K562 (cell line): ENCODE data around the gene SMIM8. TPM values are rescaled to one million over a fixed set of nuclear protein-coding genes. Genes with fewer than 3 reads are reported as not detected.

Source experiments
- ATAC-seq: fragments of 200-7000 bp; cut with Tn5 transposase; 3 replicates; pipeline ENCODE4 v1.9.1; 2020; ENCODE audit warnings: moderate library complexity
- BruUV-seq: library from RNA; stranded (reverse); fragments of 400-500 nt; replicated peaks from 2 replicates; lab custom pipeline; 2021; lab: Mats Ljungman, UMichigan
- CTCF ChIA-PET: fragments of 300-600 bp; formaldehyde crosslinking; extraction: SDS; loops from one replicate; lab custom pipeline; 2021; ENCODE audit warnings: low intra/inter-chr PET ratio; lab: Yijun Ruan, JAX
- POLR2A ChIA-PET: fragments of 300-600, 350-650 bp; sonication (Branson Sonifier 250); formaldehyde crosslinking; extraction: SDS; loops from one replicate; lab custom pipeline; 2021; ENCODE audit warnings: antibody characterized with exemption, inconsistent platforms; lab: Yijun Ruan, JAX
- DNase-seq, 4 experiments: peaks; one replicate each; pipeline versions ENCODE4 v3.0.0 to v3.0.0-alpha.2; 2011 to 2018; ENCODE audit warnings: low spot score in 3 of 4, mixed read lengths in 3 of 4; ENCODE audit errors: extremely low read depth in 1 of 4
- FAIRE-seq: peaks from 2 replicates; lab custom pipeline; 2011; peaks lifted over from hg19 to GRCh38; lab: Jason Lieb, UNC
- H2AFZ ChIP-seq: 2 replicates; pipeline ENCODE4 v1.6.0; 2011; ENCODE audit warnings: low read depth, low read length, control low read depth, inconsistent platforms
- H3K27ac ChIP-seq: fragments of 200-600 bp; 3 replicates; pipeline ENCODE4 v1.8.0; 2011; ENCODE audit warnings: low read depth, mild to moderate bottlenecking, control low read depth, inconsistent platforms, low read length, moderate library complexity, mixed read lengths; ENCODE audit errors: extremely low read depth
- H3K27me3 ChIP-seq, 2 experiments: fragments of 300-600 bp in 1 of 2; 2 replicates in 1 of 2; 3 replicates in 1 of 2; pipeline versions ENCODE4 v1.6.0 to v1.8.0; 2011; ENCODE audit warnings: inconsistent platforms in 2 of 2, low read length in 2 of 2, mild to moderate bottlenecking in 1 of 2, mixed read lengths in 1 of 2, moderate library complexity in 1 of 2; ENCODE audit not compliant: control insufficient read depth in 2 of 2, insufficient read depth in 2 of 2
- H3K36me3 ChIP-seq: fragments of 300-600 bp; 3 replicates; pipeline ENCODE4 v1.8.0; 2011; ENCODE audit warnings: mild to moderate bottlenecking, low read length, inconsistent platforms; ENCODE audit not compliant: control insufficient read depth, insufficient read depth
- H3K4me1 ChIP-seq, 2 experiments: fragments of 200-600 bp in 1 of 2; replicated peaks in 1 of 2; 2 replicates in 1 of 2; 3 replicates in 1 of 2; pipeline versions ENCODE4 v1.5.1 to v1.8.0; 2011; ENCODE audit warnings: inconsistent platforms in 2 of 2, low read length in 2 of 2, mild to moderate bottlenecking in 1 of 2, mixed read lengths in 1 of 2, moderate library complexity in 1 of 2; ENCODE audit not compliant: control insufficient read depth in 2 of 2, insufficient read depth in 2 of 2
- H3K4me2 ChIP-seq: 2 replicates; pipeline ENCODE4 v1.6.1; 2011; ENCODE audit warnings: low read length, control low read depth, inconsistent platforms, mixed read lengths; ENCODE audit not compliant: insufficient read depth
- H3K4me3 ChIP-seq: fragments of 200-600 bp; sonication (generic), shearing (Covaris generic); 2 replicates; pipeline ENCODE4 v1.5.1; 2016; ENCODE audit warnings: control low read depth, inconsistent platforms
- H3K79me2 ChIP-seq: fragments of 200-600 bp; 3 replicates; pipeline ENCODE4 v1.8.0; 2011; ENCODE audit warnings: low read length, inconsistent platforms; ENCODE audit not compliant: control insufficient read depth, insufficient read depth
- H3K9ac ChIP-seq, 2 experiments: 2 replicates each; pipeline versions ENCODE4 v1.6.0 to v1.6.1; 2011; ENCODE audit warnings: low read depth in 2 of 2, low read length in 2 of 2, control low read depth in 1 of 2, inconsistent platforms in 1 of 2, mild to moderate bottlenecking in 1 of 2, mixed read lengths in 1 of 2; ENCODE audit not compliant: insufficient read depth in 1 of 2
- H3K9me1 ChIP-seq: one replicate; pipeline ENCODE4 v1.6.0; 2011; ENCODE audit warnings: inconsistent platforms, mild to moderate bottlenecking, low read length, moderate library complexity; ENCODE audit not compliant: control insufficient read depth, insufficient read depth
- H3K9me3 ChIP-seq: replicated peaks from 2 replicates; pipeline ENCODE4 v1.5.1; 2011; ENCODE audit warnings: low read depth, low read length, inconsistent platforms; ENCODE audit not compliant: control insufficient read depth, insufficient read depth
- H4K20me1 ChIP-seq: replicated peaks from 2 replicates; pipeline ENCODE4 v1.6.1; 2011; ENCODE audit warnings: low read length, inconsistent platforms, mixed read lengths; ENCODE audit not compliant: control insufficient read depth, insufficient read depth
- ELF4 ChIP-seq: fragments of 450-650 bp; formaldehyde crosslinking; IDR thresholded peaks from 2 replicates; pipeline ENCODE4 v1.4.0; 2022; ENCODE audit warnings: missing genetic modification characterization
- GABPA ChIP-seq: fragments of 200-800 bp; sonication (Bioruptor generic); conservative IDR thresholded peaks from 2 replicates; pipeline ENCODE4 v1.6.1; 2016; ENCODE audit warnings: low read depth, missing genetic modification characterization, missing compliant biosample characterization
- HNRNPH1 ChIP-seq: fragments of 200-400 bp; formaldehyde crosslinking; optimal IDR thresholded peaks from 2 replicates; pipeline ENCODE3; 2017; ENCODE audit warnings: low read depth, mild to moderate bottlenecking, low read length, moderate library complexity
- LARP7 ChIP-seq: fragments of 450-650 bp; IDR thresholded peaks from 2 replicates; pipeline ENCODE4 v1.6.1; 2016
- MAFK ChIP-seq: IDR thresholded peaks from 2 replicates; pipeline ENCODE4 v1.6.1; 2011; ENCODE audit warnings: low read length, improper control_type of control experiment
- MCM2 ChIP-seq: fragments of 450-650 bp; IDR thresholded peaks from 2 replicates; pipeline ENCODE4 v1.6.1; 2017; ENCODE audit warnings: low read depth, mild to moderate bottlenecking
- NCOA6 ChIP-seq: fragments of 450-650 bp; IDR thresholded peaks from 2 replicates; pipeline ENCODE4 v1.6.1; 2017; ENCODE audit warnings: mild to moderate bottlenecking
- RBM14 ChIP-seq: fragments of 200-400 bp; formaldehyde crosslinking; IDR thresholded peaks from 2 replicates; pipeline ENCODE4 v1.6.1; 2018; ENCODE audit warnings: low read depth, mild to moderate bottlenecking, low read length, moderate library complexity, borderline replicate concordance; ENCODE audit not compliant: insufficient read depth
- SMAD3 ChIP-seq: fragments of 450-650 bp; formaldehyde crosslinking; conservative IDR thresholded peaks from 2 replicates; pipeline ENCODE4 v1.4.0; 2020; ENCODE audit warnings: mild to moderate bottlenecking
- ZNF695 ChIP-seq: fragments of 450-650 bp; formaldehyde crosslinking; IDR thresholded peaks from 2 replicates; pipeline ENCODE4 v1.4.0; 2020; ENCODE audit warnings: mild to moderate bottlenecking, moderate library complexity
- WGBS: fragments of 100-300 bp; shearing (Covaris generic); methylation state at CpG from one replicate; pipeline ENCODE4 v1.1.6; 2016; ENCODE audit warnings: low coverage, mixed read lengths; ENCODE audit not compliant: insufficient coverage; ENCODE audit errors: missing lambda C conversion rate; 5-methylcytosine and 5-hydroxymethylcytosine counted together
- in situ Hi-C: fragments of 300-500 bp; cut with MboI; formaldehyde crosslinking; loops from 4 replicates; pipeline ENCODE4 v1.15.0; 2018; ENCODE audit warnings: inconsistent platforms, mixed read lengths
- intact Hi-C: fragments of 100-400 bp; cut with micrococcal nuclease; formaldehyde crosslinking; loops from 2 replicates; pipeline ENCODE4 v1.14.2; 2022
- polyA plus RNA-seq, 8 experiments: library from polyadenylated mRNA; depleted of rRNA in 4 of 8; stranded (reverse) in 5 of 8; unstranded in 3 of 8; fragments of >200 nt; fragmentation: Nextera tagmentation in 2 of 8; fragmentation: Illumina TruSeq in 1 of 8; extraction: Ambion mirVana in 2 of 8; extraction: Trizol in 1 of 8; gene quantifications; 2 replicates each; pipeline versions ENCODE4 v1.2.1 to v1.2.3, GENCODE V29; 2011 to 2014; ENCODE audit warnings: inconsistent platforms in 1 of 8, missing spikeins in 1 of 8
- total RNA-seq, 7 experiments: library from RNA; depleted of rRNA in 6 of 7; stranded (reverse); fragments of >200 nt in 6 of 7; fragmentation: Illumina TruSeq in 2 of 7; extraction: Trizol in 2 of 7; gene quantifications; 2 replicates each; pipeline versions ENCODE4 v1.2.1 to v1.2.3, GENCODE V29; 2011 to 2021; ENCODE audit warnings: low replicate concordance in 1 of 7
- TF ChIP-seq, protein P1 (sequence below), 2 experiments: fragments of 450-650 bp; conservative IDR thresholded peaks; 2 replicates each; pipeline ENCODE4 v1.6.1; 2017; ENCODE audit warnings: mild to moderate bottlenecking in 2 of 2, moderate library complexity in 2 of 2
- TF ChIP-seq, protein P2 (sequence below): sonication (generic); formaldehyde crosslinking; IDR thresholded peaks from 2 replicates; pipeline ENCODE4 v1.8.1; 2023; ENCODE audit warnings: missing genetic modification reagents, mild to moderate bottlenecking, borderline replicate concordance
- TF ChIP-seq, protein P3 (sequence below): sonication (generic); formaldehyde crosslinking; IDR thresholded peaks from 2 replicates; pipeline ENCODE4 v1.8.0; 2023; ENCODE audit warnings: mild to moderate bottlenecking, missing genetic modification reagents

SMIM8 gene
- total and polyA plus RNA-seq, 9 of the 15 experiments (the other 6 are each of a cell fraction or from before 2014, with no cell fraction given), result 8.3 to 53.7 (median 15.1) TPM

DNA sequence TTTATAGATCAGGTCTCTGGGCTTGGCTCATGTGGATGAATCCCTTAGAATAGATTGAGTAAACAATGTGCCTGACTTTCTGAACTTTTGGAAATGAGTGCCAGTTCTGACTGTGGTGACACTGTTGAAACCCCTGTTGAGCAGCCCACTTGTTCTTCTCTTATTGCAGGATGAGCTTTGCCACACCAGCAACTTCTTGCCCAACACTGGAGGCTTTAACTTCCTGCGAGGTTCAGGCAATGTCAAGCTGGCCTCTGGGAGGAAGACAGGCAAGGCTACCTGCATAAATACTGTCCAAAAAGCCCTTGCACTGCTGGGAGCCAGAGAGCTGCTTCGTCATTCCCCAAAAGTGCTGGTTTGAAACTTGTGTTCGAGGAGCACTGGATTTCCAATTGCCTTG lies 32.8 kb upstream of the SMIM8 start:
- Histone ChIP-seq H3K27ac (no peak overlapping the region), H3K79me2 (no peaks in the 10 kb centered on the region), H3K9ac (no peak overlapping the region), H2AFZ (no peak overlapping the region), H4K20me1 (no peaks in the 10 kb centered on the region), H3K4me3 (no peak overlapping the region), H3K4me2 (no peak overlapping the region), H3K36me3 (no peaks in the 10 kb centered on the region), H3K27me3 (peaks cover 3 to 6% of the 10 kb centered on the region in 2 experiments; a peak in 4 of 5 replicates), H3K4me1 (no peaks in the 10 kb centered on the region), H3K9me3 (no peaks in the 10 kb centered on the region), H3K9me1 (no peaks in the 10 kb centered on the region)
- in situ Hi-C loops (no loop called here), intact Hi-C loops (no loop called here)
- DNase-seq (no peak), FAIRE-seq (peak; percentile 23), ATAC-seq (no peak)
- 0% methylated on average over 2 of the region's 3 CpGs for WGBS
- BruUV-seq, result no TSS peak
- ChIA-PET CTCF (no interaction called here), POLR2A (no interaction called here)
- TF ChIP-seq MAFK, result no peak
- TF ChIP-seq SMAD3, result no peak
- no peak for TF ChIP-seq LARP7
- no peak for TF ChIP-seq MCM2
- TF ChIP-seq, protein P1, sequence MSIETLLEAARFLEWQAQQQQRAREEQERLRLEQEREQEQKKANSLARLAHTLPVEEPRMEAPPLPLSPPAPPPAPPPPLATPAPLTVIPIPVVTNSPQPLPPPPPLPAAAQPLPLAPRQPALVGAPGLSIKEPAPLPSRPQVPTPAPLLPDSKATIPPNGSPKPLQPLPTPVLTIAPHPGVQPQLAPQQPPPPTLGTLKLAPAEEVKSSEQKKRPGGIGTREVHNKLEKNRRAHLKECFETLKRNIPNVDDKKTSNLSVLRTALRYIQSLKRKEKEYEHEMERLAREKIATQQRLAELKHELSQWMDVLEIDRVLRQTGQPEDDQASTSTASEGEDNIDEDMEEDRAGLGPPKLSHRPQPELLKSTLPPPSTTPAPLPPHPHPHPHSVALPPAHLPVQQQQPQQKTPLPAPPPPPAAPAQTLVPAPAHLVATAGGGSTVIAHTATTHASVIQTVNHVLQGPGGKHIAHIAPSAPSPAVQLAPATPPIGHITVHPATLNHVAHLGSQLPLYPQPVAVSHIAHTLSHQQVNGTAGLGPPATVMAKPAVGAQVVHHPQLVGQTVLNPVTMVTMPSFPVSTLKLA (conservative IDR thresholded peaks at IDR 0.05), result no peak
- no peak for TF ChIP-seq RBM14
- TF ChIP-seq, protein P2, sequence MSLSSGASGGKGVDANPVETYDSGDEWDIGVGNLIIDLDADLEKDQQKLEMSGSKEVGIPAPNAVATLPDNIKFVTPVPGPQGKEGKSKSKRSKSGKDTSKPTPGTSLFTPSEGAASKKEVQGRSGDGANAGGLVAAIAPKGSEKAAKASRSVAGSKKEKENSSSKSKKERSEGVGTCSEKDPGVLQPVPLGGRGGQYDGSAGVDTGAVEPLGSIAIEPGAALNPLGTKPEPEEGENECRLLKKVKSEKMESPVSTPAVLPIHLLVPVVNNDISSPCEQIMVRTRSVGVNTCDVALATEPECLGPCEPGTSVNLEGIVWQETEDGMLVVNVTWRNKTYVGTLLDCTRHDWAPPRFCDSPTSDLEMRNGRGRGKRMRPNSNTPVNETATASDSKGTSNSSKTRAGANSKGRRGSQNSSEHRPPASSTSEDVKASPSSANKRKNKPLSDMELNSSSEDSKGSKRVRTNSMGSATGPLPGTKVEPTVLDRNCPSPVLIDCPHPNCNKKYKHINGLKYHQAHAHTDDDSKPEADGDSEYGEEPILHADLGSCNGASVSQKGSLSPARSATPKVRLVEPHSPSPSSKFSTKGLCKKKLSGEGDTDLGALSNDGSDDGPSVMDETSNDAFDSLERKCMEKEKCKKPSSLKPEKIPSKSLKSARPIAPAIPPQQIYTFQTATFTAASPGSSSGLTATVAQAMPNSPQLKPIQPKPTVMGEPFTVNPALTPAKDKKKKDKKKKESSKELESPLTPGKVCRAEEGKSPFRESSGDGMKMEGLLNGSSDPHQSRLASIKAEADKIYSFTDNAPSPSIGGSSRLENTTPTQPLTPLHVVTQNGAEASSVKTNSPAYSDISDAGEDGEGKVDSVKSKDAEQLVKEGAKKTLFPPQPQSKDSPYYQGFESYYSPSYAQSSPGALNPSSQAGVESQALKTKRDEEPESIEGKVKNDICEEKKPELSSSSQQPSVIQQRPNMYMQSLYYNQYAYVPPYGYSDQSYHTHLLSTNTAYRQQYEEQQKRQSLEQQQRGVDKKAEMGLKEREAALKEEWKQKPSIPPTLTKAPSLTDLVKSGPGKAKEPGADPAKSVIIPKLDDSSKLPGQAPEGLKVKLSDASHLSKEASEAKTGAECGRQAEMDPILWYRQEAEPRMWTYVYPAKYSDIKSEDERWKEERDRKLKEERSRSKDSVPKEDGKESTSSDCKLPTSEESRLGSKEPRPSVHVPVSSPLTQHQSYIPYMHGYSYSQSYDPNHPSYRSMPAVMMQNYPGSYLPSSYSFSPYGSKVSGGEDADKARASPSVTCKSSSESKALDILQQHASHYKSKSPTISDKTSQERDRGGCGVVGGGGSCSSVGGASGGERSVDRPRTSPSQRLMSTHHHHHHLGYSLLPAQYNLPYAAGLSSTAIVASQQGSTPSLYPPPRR (CRISPR knock-in tag), result no peak
- TF ChIP-seq, protein P3, sequence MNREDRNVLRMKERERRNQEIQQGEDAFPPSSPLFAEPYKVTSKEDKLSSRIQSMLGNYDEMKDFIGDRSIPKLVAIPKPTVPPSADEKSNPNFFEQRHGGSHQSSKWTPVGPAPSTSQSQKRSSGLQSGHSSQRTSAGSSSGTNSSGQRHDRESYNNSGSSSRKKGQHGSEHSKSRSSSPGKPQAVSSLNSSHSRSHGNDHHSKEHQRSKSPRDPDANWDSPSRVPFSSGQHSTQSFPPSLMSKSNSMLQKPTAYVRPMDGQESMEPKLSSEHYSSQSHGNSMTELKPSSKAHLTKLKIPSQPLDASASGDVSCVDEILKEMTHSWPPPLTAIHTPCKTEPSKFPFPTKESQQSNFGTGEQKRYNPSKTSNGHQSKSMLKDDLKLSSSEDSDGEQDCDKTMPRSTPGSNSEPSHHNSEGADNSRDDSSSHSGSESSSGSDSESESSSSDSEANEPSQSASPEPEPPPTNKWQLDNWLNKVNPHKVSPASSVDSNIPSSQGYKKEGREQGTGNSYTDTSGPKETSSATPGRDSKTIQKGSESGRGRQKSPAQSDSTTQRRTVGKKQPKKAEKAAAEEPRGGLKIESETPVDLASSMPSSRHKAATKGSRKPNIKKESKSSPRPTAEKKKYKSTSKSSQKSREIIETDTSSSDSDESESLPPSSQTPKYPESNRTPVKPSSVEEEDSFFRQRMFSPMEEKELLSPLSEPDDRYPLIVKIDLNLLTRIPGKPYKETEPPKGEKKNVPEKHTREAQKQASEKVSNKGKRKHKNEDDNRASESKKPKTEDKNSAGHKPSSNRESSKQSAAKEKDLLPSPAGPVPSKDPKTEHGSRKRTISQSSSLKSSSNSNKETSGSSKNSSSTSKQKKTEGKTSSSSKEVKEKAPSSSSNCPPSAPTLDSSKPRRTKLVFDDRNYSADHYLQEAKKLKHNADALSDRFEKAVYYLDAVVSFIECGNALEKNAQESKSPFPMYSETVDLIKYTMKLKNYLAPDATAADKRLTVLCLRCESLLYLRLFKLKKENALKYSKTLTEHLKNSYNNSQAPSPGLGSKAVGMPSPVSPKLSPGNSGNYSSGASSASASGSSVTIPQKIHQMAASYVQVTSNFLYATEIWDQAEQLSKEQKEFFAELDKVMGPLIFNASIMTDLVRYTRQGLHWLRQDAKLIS, result no peak
- TF ChIP-seq HNRNPH1, result no peak
- no peak for TF ChIP-seq ZNF695 (CRISPR knock-in tag)
- TF ChIP-seq ELF4 (CRISPR knock-in tag), result no peak
- TF ChIP-seq GABPA (tag), result no peak
- no peak for TF ChIP-seq NCOA6
